ENCODE results near the gene MARK3.

DNA sequence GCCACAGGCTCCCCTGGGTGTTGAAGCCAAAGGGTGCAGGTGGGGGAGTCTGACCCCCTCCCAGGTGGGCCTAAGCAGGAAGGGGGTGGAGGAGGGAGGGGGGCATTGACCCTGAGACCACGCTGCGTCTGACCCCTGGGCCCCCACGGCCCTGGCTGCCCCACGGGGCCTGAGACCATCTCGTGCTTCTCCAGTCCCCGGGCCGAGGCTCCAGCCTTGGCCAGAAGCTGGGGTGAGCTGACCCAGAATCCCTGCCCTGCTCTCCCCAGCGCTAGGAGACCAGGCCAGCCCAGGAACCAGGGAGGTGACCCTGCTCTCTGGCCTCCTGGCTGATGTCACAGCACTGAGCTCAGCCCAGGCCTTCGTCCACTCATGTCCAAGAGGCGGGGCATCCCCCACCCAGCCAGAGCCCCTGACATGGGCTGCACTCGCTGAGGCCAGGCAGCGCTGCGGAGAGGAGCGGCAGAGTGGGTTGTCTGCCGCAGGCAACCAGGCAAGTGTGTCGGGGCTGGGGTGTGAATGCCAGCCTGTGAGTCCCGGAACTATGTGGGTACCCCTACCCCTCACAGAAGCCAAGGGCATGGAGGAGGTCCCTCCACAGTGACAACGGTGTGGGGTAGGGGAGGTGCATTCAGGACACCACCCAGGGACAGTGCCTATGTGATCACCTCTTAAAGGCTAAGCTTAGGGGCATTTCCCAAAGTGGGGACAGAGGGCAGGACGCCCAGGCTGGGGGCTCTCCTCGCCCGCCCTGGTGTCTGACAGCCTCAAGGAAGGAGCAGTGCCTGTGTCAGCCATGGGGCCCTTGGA is 150.1 kb downstream of the MARK3 start:
- TF ChIP-seq, protein P1, sequence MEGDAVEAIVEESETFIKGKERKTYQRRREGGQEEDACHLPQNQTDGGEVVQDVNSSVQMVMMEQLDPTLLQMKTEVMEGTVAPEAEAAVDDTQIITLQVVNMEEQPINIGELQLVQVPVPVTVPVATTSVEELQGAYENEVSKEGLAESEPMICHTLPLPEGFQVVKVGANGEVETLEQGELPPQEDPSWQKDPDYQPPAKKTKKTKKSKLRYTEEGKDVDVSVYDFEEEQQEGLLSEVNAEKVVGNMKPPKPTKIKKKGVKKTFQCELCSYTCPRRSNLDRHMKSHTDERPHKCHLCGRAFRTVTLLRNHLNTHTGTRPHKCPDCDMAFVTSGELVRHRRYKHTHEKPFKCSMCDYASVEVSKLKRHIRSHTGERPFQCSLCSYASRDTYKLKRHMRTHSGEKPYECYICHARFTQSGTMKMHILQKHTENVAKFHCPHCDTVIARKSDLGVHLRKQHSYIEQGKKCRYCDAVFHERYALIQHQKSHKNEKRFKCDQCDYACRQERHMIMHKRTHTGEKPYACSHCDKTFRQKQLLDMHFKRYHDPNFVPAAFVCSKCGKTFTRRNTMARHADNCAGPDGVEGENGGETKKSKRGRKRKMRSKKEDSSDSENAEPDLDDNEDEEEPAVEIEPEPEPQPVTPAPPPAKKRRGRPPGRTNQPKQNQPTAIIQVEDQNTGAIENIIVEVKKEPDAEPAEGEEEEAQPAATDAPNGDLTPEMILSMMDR (IDR thresholded peaks at IDR 0.05), result no peak
- no peak for TF ChIP-seq ZFX (IDR thresholded peaks at IDR 0.05; ENCODE audit: borderline replicate concordance)

Measured in 22Rv1 (cell line).